Right renal pelvis (tissue), 4 donors: ENCODE measurements around the gene TIPARP. TPM values are rescaled to one million over a fixed set of nuclear protein-coding genes. Genes with fewer than 3 reads are reported as not detected.

Source experiments
- DNase-seq, 4 donors: peaks; one replicate each; pipeline ENCODE4 v3.0.0-alpha.2; 2013; ENCODE audit warnings: low read depth in 4 of 4, low spot score in 3 of 4, missing footprints in 1 of 4
- polyA plus RNA-seq, 4 donors: library from polyadenylated mRNA; unstranded; fragments of 120-200 nt; gene quantifications; one replicate each; pipeline ENCODE4 v1.2.1, GENCODE V29; 2013; ENCODE audit not compliant: insufficient read length in 4 of 4

Gene TIPARP
- polyA plus RNA-seq, 4 donors: 22.1 to 31.1 (median 28.6) TPM

- peak in 2 of 4 donors; percentile 50 to 51 for DNase-seq
These were observed 780 bp downstream of the TIPARP start for GRCh38 chr3:156674911-156675829.

- DNase-seq: peak in 1 of 4 donors; percentile 23
These were observed 1.7 kb downstream of the TIPARP start for GRCh38 chr3:156675830-156676767.

GRCh38 chr3:156676768-156677479, 2.5 kb downstream of the TIPARP start:
- DNase-seq: no peak

DNA sequence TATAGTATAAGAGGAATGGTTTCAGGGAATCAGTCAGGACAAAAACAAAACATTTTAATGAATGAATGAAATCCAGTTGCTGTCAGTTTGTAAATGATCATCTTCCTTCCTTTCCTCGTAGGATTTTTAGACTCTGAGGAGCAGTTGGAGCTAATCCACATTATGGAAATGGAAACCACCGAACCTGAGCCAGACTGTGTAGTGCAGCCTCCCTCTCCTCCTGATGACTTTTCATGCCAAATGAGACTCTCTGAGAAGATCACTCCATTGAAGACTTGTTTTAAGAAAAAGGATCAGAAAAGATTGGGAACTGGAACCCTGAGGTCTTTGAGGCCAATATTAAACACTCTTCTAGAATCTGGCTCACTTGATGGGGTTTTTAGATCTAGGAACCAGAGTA, 3.1 kb downstream of the TIPARP start:
- DNase-seq: no peak

DNA sequence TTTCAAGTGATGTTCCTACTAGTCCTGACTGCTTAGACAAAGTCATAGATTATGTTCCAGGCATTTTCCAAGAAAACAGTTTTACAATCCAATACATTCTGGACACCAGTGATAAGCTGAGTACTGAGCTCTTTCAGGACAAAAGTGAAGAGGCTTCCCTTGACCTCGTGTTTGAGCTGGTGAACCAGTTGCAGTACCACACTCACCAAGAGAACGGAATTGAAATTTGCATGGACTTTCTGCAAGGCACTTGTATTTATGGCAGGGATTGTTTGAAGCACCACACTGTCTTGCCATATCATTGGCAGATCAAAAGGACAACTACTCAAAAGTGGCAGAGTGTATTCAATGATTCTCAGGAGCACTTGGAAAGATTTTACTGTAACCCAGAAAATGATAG, 3.8 kb downstream of the TIPARP start:
- no peak for DNase-seq

- DNase-seq: no peak
These were observed 6.0 kb downstream of the TIPARP start for GRCh38 chr3:156680243-156680914.

DNA sequence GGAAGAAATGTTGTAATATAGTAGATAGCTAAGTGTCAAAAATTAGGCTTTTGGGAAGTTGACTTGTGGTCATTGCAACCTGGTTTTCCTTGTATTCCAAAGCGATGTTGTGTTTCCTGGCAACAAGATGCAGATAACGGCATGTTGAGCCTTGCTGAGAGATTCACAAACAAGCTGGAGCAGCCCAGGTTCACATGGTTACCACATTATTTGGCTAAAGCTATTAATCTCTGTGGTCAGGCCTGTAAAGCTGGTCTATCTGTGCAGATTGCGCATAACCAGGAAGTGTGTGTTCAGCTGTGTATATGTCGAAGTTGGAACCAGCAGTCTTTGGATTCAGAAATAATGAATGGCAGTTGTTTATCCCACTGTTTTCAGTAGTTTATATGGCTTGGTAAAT, 6.6 kb downstream of the TIPARP start:
- no peak for DNase-seq

DNA sequence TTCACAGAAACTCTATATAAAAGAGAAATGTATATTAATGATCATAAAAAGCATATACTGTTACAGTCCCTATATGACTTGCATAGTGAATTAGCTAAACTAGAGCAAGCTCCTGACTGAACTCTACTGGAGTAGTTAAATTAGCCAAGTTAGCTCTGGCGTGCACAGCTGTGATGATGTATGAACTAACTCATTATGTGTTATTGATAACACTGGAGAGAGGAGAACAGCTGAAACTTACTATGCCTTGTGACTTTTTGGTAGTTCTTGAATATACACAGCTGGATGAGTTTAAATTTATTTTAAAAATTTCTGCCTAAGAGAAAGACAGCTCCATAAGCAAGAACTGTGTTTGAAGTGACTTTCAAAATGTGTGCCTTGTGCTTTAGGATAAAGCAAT, 8.1 kb downstream of the TIPARP start:
- DNase-seq: no peak

GRCh38 chr3:156682963-156683362, 8.6 kb downstream of the TIPARP start:
- DNase-seq: no peak

GRCh38 chr3:156685198-156685597, 10.8 kb downstream of the TIPARP start:
- no peak for DNase-seq

DNA sequence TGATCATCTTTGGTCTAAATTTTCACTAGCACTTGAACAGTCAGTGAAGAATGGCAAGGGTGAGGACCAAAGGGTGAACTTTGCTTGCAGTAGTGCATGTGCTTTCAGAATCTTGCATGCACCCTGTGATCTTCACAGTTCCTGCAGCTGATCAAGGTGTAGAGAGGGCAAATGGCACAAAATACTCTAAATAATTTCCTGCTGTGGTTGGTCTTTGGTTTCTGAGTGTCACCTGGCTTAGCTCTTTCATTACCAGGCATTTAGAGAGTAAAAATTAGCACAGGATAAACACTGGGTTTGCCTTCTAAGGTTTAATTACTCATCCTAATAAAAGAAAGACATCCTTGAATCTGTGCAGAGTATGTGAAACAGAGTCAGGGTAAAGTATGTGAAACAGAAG, 11.4 kb downstream of the TIPARP start:
- DNase-seq: no peak

- no peak for DNase-seq
These were observed 12.6 kb downstream of the TIPARP start for GRCh38 chr3:156687023-156687422.

DNA sequence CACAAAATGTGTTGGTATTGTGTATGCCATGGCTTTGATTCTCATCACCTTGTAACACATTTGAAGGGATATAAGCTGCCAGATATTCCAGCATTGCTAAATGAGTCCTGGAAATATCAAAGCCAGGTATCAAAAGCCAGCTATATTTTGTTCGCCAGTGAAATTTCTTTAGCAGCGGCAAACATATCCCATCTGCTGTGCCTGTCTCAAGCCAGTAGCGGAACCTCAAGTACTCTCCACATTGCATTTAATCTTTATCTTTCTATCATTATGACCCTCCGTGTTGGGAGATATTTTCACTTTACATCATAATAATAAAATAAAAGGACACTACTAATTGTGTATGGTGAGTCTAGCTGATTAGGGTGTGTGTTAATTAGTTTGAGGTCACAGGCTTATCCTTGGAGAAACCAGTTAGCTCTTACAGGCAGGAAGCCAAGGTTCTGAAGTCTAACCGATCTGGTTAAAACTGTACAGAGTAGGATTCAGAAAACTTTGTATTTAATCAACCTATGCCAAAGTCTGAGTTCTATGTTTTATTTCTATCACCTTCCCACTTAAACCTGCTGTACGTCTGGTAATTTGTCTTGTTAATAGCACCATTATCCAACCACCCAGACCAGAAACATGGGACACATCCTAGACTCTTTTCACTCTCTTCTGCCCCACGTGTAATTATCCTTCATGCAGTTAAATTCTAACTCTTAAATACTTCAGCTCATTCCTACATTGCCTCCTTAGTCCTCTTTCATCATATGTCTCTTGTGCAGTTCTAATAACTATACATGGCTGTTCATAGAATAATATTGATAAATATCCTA, 14.5 kb downstream of the TIPARP start:
- no peak for DNase-seq

DNA sequence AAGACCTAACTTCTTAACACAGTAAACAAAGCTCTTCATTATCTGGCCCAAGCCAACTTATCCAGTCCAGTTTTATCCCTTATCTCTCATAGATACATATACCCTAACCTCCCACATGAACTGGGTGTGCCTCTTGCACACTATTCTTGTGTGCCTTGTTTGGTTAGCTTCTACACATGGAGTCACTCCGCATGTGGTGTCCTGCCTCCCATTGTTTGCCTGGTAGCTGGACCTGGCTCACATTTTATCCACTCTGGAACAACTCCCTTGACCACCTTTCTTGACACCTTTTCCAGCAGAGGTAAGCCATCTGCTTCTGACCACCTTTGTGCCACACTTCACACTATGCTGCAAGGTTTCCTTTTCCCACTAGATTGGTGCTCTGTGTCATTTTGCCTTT, 15.2 kb downstream of the TIPARP start:
- no peak for DNase-seq

GRCh38 chr3:156691920-156692319, 17.5 kb downstream of the TIPARP start:
- DNase-seq: no peak

DNA sequence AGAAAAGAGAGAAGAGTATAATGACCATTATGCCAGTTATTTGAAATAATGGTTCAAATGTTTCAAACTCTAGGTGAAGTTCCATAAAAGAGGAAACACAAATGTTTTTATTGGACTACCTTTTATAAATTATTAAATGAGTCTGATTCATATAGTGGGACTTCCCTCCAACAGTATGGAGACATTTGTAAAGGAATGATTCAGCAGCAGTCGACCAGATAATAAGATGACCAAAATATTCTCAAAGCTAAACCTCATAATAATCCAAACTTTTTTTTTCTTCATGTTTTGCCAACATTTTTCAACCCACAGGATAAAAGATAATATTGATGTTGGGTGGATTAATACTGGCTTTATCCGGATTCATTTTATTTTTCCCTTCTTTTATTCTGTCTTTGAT, 18.8 kb downstream of the TIPARP start:
- no peak for DNase-seq

DNA sequence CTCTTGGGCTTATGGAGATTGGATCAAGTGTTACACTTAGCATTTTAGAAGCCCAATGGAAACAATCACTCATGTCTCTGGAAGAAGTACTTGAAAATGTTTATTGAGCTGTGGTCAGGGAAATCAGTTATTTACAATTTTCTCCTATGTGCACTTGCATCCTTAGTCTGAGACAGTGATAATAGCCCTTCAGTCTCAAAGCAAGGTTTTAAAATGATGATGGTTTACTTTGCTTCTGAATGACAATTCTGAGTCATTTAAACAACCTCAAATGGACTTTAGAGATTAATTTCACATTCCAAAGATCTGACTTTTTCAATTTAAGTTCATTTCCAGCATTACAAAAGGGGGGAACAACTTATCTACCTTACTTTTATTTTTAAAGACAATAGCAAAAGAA, 20.1 kb downstream of the TIPARP start:
- DNase-seq: no peak

DNA sequence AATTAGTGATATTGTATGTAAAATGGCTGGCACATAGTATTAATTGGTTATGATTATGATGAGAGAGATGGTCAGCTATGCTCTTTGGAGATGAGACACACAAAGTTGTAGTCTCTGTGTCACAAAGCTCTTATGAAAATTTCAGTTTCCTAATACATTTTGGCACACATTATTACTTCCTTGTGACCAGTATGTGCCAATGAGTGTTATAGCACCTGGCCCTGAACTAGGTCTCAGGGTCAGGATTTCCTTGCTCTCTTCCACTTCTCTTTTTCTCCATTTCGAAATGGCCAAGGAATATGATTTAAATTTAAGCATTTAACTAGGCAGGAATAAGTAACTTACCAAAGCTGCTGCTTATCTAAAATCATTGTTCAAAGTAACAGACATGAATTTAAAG, 28.0 kb downstream of the TIPARP start:
- no peak for DNase-seq

- no peak for DNase-seq
These were observed 30.1 kb downstream of the TIPARP start for GRCh38 chr3:156704370-156705036.
